Neuronal stem cell (in vitro differentiated cells): ENCODE data around the gene C1QB.

ENCODE experiments used
- DNase-seq: peaks from one replicate; pipeline ENCODE4 v3.0.0-alpha.2; 2013; ENCODE audit warnings: low spot score
- H2AFZ ChIP-seq: one replicate; pipeline ENCODE4 v1.6.1; 2013; ENCODE audit warnings: mild to moderate bottlenecking, low read length, inconsistent platforms
- H2AK5ac ChIP-seq: 2 replicates; pipeline ENCODE4 v1.6.1; 2013; ENCODE audit warnings: low read depth, mild to moderate bottlenecking, inconsistent platforms, low read length, moderate library complexity, mixed read lengths
- H2BK120ac ChIP-seq: 2 replicates; pipeline ENCODE4 v1.6.1; 2013; ENCODE audit warnings: low read depth, mild to moderate bottlenecking, inconsistent platforms, low read length, moderate library complexity, mixed read lengths
- H2BK12ac ChIP-seq: one replicate; pipeline ENCODE4 v1.6.1; 2013; ENCODE audit warnings: low read length, inconsistent platforms
- H2BK15ac ChIP-seq: 2 replicates; pipeline ENCODE4 v1.6.1; 2013; ENCODE audit warnings: mild to moderate bottlenecking, low read length, inconsistent platforms, mixed read lengths
- H2BK5ac ChIP-seq: one replicate; pipeline ENCODE4 v1.6.1; 2013; ENCODE audit warnings: inconsistent platforms, mild to moderate bottlenecking, low read length, moderate library complexity
- H3K14ac ChIP-seq: one replicate; pipeline ENCODE4 v1.6.1; 2013; ENCODE audit warnings: low read length, inconsistent platforms
- H3K18ac ChIP-seq: 2 replicates; pipeline ENCODE4 v1.6.1; 2013; ENCODE audit warnings: low read length, inconsistent platforms
- H3K23ac ChIP-seq: 2 replicates; pipeline ENCODE4 v1.6.1; 2013; ENCODE audit warnings: low read depth, mild to moderate bottlenecking, mixed read lengths, low read length, inconsistent platforms; ENCODE audit not compliant: poor library complexity
- H3K27ac ChIP-seq: replicated peaks from 3 replicates; pipeline ENCODE4 v1.5.1; 2013; ENCODE audit warnings: low read length, inconsistent platforms
- H3K27me3 ChIP-seq, 3 experiments: 2 replicates each; pipeline ENCODE4 v1.6.1; 2013; ENCODE audit warnings: low read length in 3 of 3, mild to moderate bottlenecking in 2 of 3, inconsistent platforms in 1 of 3, low read depth in 1 of 3, mixed read lengths in 1 of 3, moderate library complexity in 1 of 3; ENCODE audit not compliant: control insufficient read depth in 3 of 3, insufficient read depth in 3 of 3
- H3K36me3 ChIP-seq, 2 donors: replicated peaks in 1 of 2; 2 replicates each; pipeline ENCODE4 v1.6.1; 2013; ENCODE audit warnings: low read length in 2 of 2; ENCODE audit not compliant: control insufficient read depth in 2 of 2, insufficient read depth in 2 of 2
- H3K4ac ChIP-seq: 2 replicates; pipeline ENCODE4 v1.6.1; 2013; ENCODE audit warnings: inconsistent platforms, mild to moderate bottlenecking, low read length, moderate library complexity
- H3K4me1 ChIP-seq, 2 donors: 1 replicate in 1 of 2; 2 replicates in 1 of 2; pipeline ENCODE4 v1.6.1; 2013; ENCODE audit warnings: low read length in 2 of 2, low read depth in 1 of 2; ENCODE audit not compliant: control insufficient read depth in 2 of 2, insufficient read depth in 1 of 2
- H3K4me2 ChIP-seq: one replicate; pipeline ENCODE4 v1.6.1; 2013; ENCODE audit warnings: mild to moderate bottlenecking, low read length, inconsistent platforms; ENCODE audit not compliant: insufficient read depth, poor library complexity, severe bottlenecking
- H3K4me3 ChIP-seq, 2 donors: 2 replicates each; pipeline ENCODE4 v1.5.1; 2013; ENCODE audit warnings: low read length in 2 of 2, mild to moderate bottlenecking in 2 of 2, inconsistent platforms in 1 of 2, moderate library complexity in 1 of 2
- H3K79me1 ChIP-seq: one replicate; pipeline ENCODE4 v1.6.1; 2013; ENCODE audit warnings: low read depth, mild to moderate bottlenecking, inconsistent platforms, low read length, moderate library complexity
- H3K9ac ChIP-seq: one replicate; pipeline ENCODE4 v1.6.1; 2013; ENCODE audit warnings: mild to moderate bottlenecking, low read depth, low read length, inconsistent platforms; ENCODE audit not compliant: poor library complexity
- H3K9me3 ChIP-seq, 2 donors: replicated peaks in 1 of 2; 2 replicates each; pipeline versions ENCODE3 to v1.6.1; 2013; ENCODE audit warnings: low read length in 2 of 2, mild to moderate bottlenecking in 2 of 2, inconsistent platforms in 1 of 2, low read depth in 1 of 2, mixed read lengths in 1 of 2, moderate library complexity in 1 of 2; ENCODE audit not compliant: control insufficient read depth in 2 of 2, insufficient read depth in 1 of 2
- H4K8ac ChIP-seq: one replicate; pipeline ENCODE4 v1.6.1; 2013; ENCODE audit warnings: low read depth, mild to moderate bottlenecking, inconsistent platforms, low read length, moderate library complexity
- H4K91ac ChIP-seq: one replicate; pipeline ENCODE4 v1.6.1; 2013; ENCODE audit warnings: low read length, low read depth, mild to moderate bottlenecking, inconsistent platforms; ENCODE audit not compliant: poor library complexity
- WGBS, 2 donors: extraction: QIAGEN DNeasy Blood & Tissue Kit; methylation state at CpG; one replicate each; pipeline ENCODE4 v1.1.7; 2013; ENCODE audit warnings: missing lambda C conversion rate in 2 of 2, mixed read lengths in 1 of 2; ENCODE audit not compliant: insufficient read length in 2 of 2, insufficient replicate concordance in 1 of 2; ENCODE audit errors: extremely low coverage in 2 of 2; 5-methylcytosine and 5-hydroxymethylcytosine counted together

Gene C1QB

DNA sequence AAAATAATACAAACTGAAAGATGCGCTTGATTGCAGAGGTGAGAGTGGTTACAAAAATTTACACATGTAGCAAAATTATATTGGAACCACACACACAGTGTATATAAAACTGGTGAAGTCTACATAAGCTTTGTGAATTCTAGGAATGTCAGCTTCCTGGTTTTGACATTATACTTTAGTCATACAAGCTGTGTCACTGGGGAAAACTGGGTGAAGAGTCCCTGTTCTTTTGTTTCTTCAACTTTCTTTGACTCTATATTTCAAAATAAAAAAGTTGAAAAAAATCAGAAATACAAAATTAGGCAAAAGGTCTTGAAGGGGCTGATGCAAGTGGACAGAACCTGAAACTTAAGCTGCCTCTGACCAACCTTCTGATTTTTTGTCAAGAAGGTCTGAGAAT is 6.7 kb upstream of the C1QB start:
- H3K4ac ChIP-seq: no peak overlapping the region

DNA sequence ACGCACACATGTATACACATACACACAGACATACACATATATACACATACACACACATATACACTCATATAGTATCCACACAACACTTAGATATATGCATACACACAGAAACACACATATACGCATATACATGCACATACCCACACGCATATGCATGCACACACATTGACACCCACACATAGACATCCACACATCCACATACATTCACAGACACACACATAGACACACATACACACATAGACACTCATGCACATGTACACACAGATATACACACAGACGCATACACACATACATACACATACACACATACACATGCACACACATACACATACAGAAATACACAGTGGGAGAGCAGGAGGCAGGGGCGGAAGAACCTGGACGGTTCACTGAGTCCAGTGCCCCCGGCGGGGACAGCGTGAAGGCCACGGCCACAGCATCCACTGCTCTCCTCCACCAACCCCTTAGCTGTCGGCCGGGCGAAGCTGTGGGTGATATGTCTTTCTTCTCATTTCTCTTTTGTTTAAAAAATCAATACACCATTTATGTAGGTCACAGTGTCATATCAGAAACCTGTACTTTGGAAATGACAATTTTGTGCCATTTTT is 2.8 kb upstream of the C1QB start:
- no CpG with 5 or more reads among the region's 13 CpGs for WGBS, 2 donors
- no peak overlapping the region for H3K9ac ChIP-seq

More for the DNA sequence above, 6.7 kb upstream of the C1QB start:
- no peak overlapping the region for H3K23ac ChIP-seq
- H2AFZ ChIP-seq: no peak overlapping the region
- peaks cover 0 to 2% of the 10 kb centered on the region in 2 donors for H3K9me3 ChIP-seq
- H2BK15ac ChIP-seq: no peak overlapping the region
- no peak overlapping the region for H3K14ac ChIP-seq
- no peak overlapping the region for H2BK120ac ChIP-seq
- no peak overlapping the region for H3K27ac ChIP-seq
- H3K79me1 ChIP-seq: no peaks in the 10 kb centered on the region
- no peak overlapping the region for H3K4me2 ChIP-seq
- WGBS, 2 donors: no CpG with 5 or more reads among the region's 1 CpG
- no peak overlapping the region for H3K4me3 ChIP-seq
- no peaks in the 10 kb centered on the region for H3K36me3 ChIP-seq
- H2BK12ac ChIP-seq: no peak overlapping the region
- no peaks in the 10 kb centered on the region for H3K4me1 ChIP-seq
- H3K27me3 ChIP-seq: peaks cover 0 to 45% (median 2%) of the 10 kb centered on the region in 3 experiments
- no peak overlapping the region for H3K18ac ChIP-seq
- no peak overlapping the region for H3K9ac ChIP-seq
- no peak overlapping the region for H2AK5ac ChIP-seq
- H4K91ac ChIP-seq: no peak overlapping the region
- no peak for DNase-seq
- no peak overlapping the region for H4K8ac ChIP-seq
- H2BK5ac ChIP-seq: no peak overlapping the region

GRCh38 chr1:22651941-22652856 is 837 bp upstream of the C1QB start:
- H2BK120ac ChIP-seq: no peak overlapping the region
- no peak overlapping the region for H3K4me2 ChIP-seq
- peaks cover 0 to 48% (median 2%) of the 10 kb centered on the region in 3 experiments for H3K27me3 ChIP-seq
- DNase-seq: no peak
- no peak overlapping the region for H3K4me3 ChIP-seq
- H3K27ac ChIP-seq: no peak overlapping the region
- no peak overlapping the region for H2BK12ac ChIP-seq
- no peak overlapping the region for H3K18ac ChIP-seq
- H3K4ac ChIP-seq: no peak overlapping the region
- no peak overlapping the region for H4K8ac ChIP-seq
- no peak overlapping the region for H3K23ac ChIP-seq
- H3K9me3 ChIP-seq: peaks cover 0 to 2% of the 10 kb centered on the region in 2 donors
- H3K4me1 ChIP-seq: no peaks in the 10 kb centered on the region
- peak overlapping the region; percentile 42 for H3K14ac ChIP-seq
- no peaks in the 10 kb centered on the region for H3K79me1 ChIP-seq
- H2BK15ac ChIP-seq: no peak overlapping the region
- no peak overlapping the region for H3K9ac ChIP-seq
- no peaks in the 10 kb centered on the region for H3K36me3 ChIP-seq
- no peak overlapping the region for H4K91ac ChIP-seq
- peak overlapping the region; percentile 6 for H2AK5ac ChIP-seq
- H2BK5ac ChIP-seq: no peak overlapping the region
- H2AFZ ChIP-seq: no peak overlapping the region
- WGBS, 2 donors: no CpG with 5 or more reads among the region's 15 CpGs

More for the DNA sequence above, 2.8 kb upstream of the C1QB start:
- Histone ChIP-seq H2BK120ac (no peak overlapping the region), H2AK5ac (no peak overlapping the region), H2BK12ac (no peak overlapping the region), H2BK15ac (no peak overlapping the region), H3K9me3 (peaks cover 0 to 2% of the 10 kb centered on the region in 2 donors), H3K27me3 (peaks cover 0 to 59% (median 2%) of the 10 kb centered on the region in 3 experiments), H3K14ac (no peak overlapping the region), H3K4me1 (no peaks in the 10 kb centered on the region), H3K4ac (no peak overlapping the region), H4K91ac (no peak overlapping the region), H3K36me3 (no peaks in the 10 kb centered on the region), H3K23ac (no peak overlapping the region), H4K8ac (no peak overlapping the region), H3K27ac (no peak overlapping the region), H3K79me1 (no peaks in the 10 kb centered on the region), H2BK5ac (no peak overlapping the region), H3K4me3 (peak overlapping the region in 1 of 2 donors; percentile 1), H3K18ac (no peak overlapping the region), H3K4me2 (no peak overlapping the region), H2AFZ (no peak overlapping the region)
- DNase-seq: no peak

- DNase-seq: no peak
- H3K27me3 ChIP-seq: peaks cover 0 to 49% (median 2%) of the 10 kb centered on the region in 3 experiments
These were observed 1.7 kb downstream of the C1QB start for GRCh38 chr1:22654692-22655091.

More at GRCh38 chr1:22654692-22655091, 1.7 kb downstream of the C1QB start:
- no peak overlapping the region for H2BK5ac ChIP-seq
- H2BK15ac ChIP-seq: no peak overlapping the region
- H3K4me2 ChIP-seq: no peak overlapping the region
- no peak overlapping the region for H3K4me3 ChIP-seq
- no peak overlapping the region for H4K91ac ChIP-seq
- no peak overlapping the region for H3K23ac ChIP-seq
- H3K9me3 ChIP-seq: peaks cover 0 to 2% of the 10 kb centered on the region in 2 donors
- H2BK12ac ChIP-seq: no peak overlapping the region
- no peaks in the 10 kb centered on the region for H3K36me3 ChIP-seq
- H3K9ac ChIP-seq: no peak overlapping the region
- no peak overlapping the region for H3K27ac ChIP-seq
- H2BK120ac ChIP-seq: no peak overlapping the region
- no peaks in the 10 kb centered on the region for H3K4me1 ChIP-seq
- no CpG with 5 or more reads among the region's 5 CpGs for WGBS, 2 donors
- no peaks in the 10 kb centered on the region for H3K79me1 ChIP-seq
- no peak overlapping the region for H3K4ac ChIP-seq
- H2AK5ac ChIP-seq: no peak overlapping the region
- H4K8ac ChIP-seq: no peak overlapping the region
- no peak overlapping the region for H3K18ac ChIP-seq
- no peak overlapping the region for H2AFZ ChIP-seq
- H3K14ac ChIP-seq: no peak overlapping the region
